ENCODE measurements around the gene ANKRD28.
"Not testable (repeated sequence)": the region's sequence is repeated elsewhere in the genome, so short reads cannot be mapped to it uniquely, and the experiment has no call there.

The ANKRD28 gene

GRCh38 chr3:15797642-15798303 is at the start of gene ANKRD28:
ANKRD28 (minus strand) TSS chr3:15797979; CDS start chr3:15796521, 1,458 bp downstream.
- DNase-seq: no peak

GRCh38 chr3:15847239-15847638 is 49.5 kb upstream of the ANKRD28 start:
- no peak for DNase-seq

GRCh38 chr3:15846606-15847005 is 48.8 kb upstream of the ANKRD28 start:
- DNase-seq: no peak

GRCh38 chr3:15845475-15845874 is 47.7 kb upstream of the ANKRD28 start:
- no peak for DNase-seq

GRCh38 chr3:15844889-15845288 is 47.1 kb upstream of the ANKRD28 start:
- no peak for DNase-seq

- DNase-seq: not testable (repeated sequence)
These were observed 43.6 kb upstream of the ANKRD28 start for GRCh38 chr3:15841091-15841973.

- no peak for DNase-seq
These were observed 41.8 kb upstream of the ANKRD28 start for GRCh38 chr3:15839568-15839967.

- DNase-seq: no peak
These were observed 34.1 kb upstream of the ANKRD28 start for GRCh38 chr3:15831927-15832326.

- no peak for DNase-seq
These were observed 27.2 kb upstream of the ANKRD28 start for GRCh38 chr3:15825016-15825415.

- DNase-seq: no peak
These were observed 25.3 kb upstream of the ANKRD28 start for GRCh38 chr3:15823092-15823491.

GRCh38 chr3:15822281-15822680 is 24.5 kb upstream of the ANKRD28 start:
- DNase-seq: no peak

GRCh38 chr3:15820911-15821310 is 23.1 kb upstream of the ANKRD28 start:
- no peak for DNase-seq

GRCh38 chr3:15819576-15819975 is 21.8 kb upstream of the ANKRD28 start:
- no peak for DNase-seq

GRCh38 chr3:15819043-15819442 is 21.3 kb upstream of the ANKRD28 start:
- DNase-seq: no peak

GRCh38 chr3:15815696-15816095 is 17.9 kb upstream of the ANKRD28 start:
- DNase-seq: no peak

GRCh38 chr3:15813079-15813478 is 15.3 kb upstream of the ANKRD28 start:
- not testable (repeated sequence) for DNase-seq

GRCh38 chr3:15812183-15812582 is 14.4 kb upstream of the ANKRD28 start:
- DNase-seq: no peak

- DNase-seq: no peak
These were observed 12.9 kb upstream of the ANKRD28 start for GRCh38 chr3:15810702-15811101.

GRCh38 chr3:15809313-15809712 is 11.5 kb upstream of the ANKRD28 start:
- DNase-seq: no peak

GRCh38 chr3:15808679-15809310 is 11.0 kb upstream of the ANKRD28 start:
- no peak for DNase-seq

- no peak for DNase-seq
These were observed 8.0 kb upstream of the ANKRD28 start for GRCh38 chr3:15805756-15806266.

GRCh38 chr3:15804553-15805095 is 6.8 kb upstream of the ANKRD28 start:
- DNase-seq: no peak

GRCh38 chr3:15803921-15804320 is 6.1 kb upstream of the ANKRD28 start:
- no peak for DNase-seq
